Measurements from ENCODE around the gene DDX24.

DDX24 gene

DNA sequence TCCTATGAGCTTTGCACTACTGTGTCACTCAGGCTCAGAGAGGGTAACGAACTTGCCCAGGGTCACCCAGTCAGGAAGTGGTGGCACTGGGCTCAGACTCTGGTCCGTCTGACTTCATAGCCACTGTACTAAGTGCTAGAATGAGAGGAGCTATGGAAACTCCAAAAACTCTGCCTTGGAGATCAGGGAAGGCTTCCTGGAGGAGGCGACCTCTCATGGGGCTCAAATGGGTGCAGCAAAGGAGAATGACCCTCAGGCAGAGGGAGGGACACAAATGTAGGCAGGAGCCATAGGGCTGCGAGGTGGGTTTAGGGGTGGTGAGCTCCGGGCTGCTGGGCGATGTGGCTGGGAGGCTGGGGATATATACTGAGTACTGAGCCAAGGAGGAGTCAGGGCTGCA, 80.7 kb downstream of the DDX24 start:
- no peak overlapping the region for H3K4me3 ChIP-seq (ENCODE audit: insufficient read depth in 1 of 2, low read depth in 1 of 2, low read length in 2 of 2)
- H3K4ac ChIP-seq (ENCODE audit: low read depth in 1 of 2, low read length in 2 of 2): no peak overlapping the region
- no peak overlapping the region for H3K27ac ChIP-seq (ENCODE audit: low read length, poor library complexity, severe bottlenecking)
- no peak overlapping the region for H2AK5ac ChIP-seq (ENCODE audit: low read length, severe bottlenecking)
- no peak overlapping the region for H2BK15ac ChIP-seq (ENCODE audit: low read depth, poor library complexity, severe bottlenecking)
- H4K91ac ChIP-seq (ENCODE audit: low read length): no peak overlapping the region
- H2BK5ac ChIP-seq (ENCODE audit: low read depth, low read length, poor library complexity, severe bottlenecking): no peak overlapping the region
- H2AFZ ChIP-seq (ENCODE audit: low read depth, low read length): no peak overlapping the region
- no peak overlapping the region for H3K4me2 ChIP-seq (ENCODE audit: low read length, poor library complexity, severe bottlenecking)
- no peak overlapping the region for H3K14ac ChIP-seq (ENCODE audit: low read length in 2 of 2)
- DNase-seq: no peak
- H2BK120ac ChIP-seq (ENCODE audit: low read depth, low read length): no peak overlapping the region
- H3K27me3 ChIP-seq (ENCODE audit: control insufficient read depth in 1 of 2, insufficient read depth in 1 of 2, low read length in 2 of 2): peaks cover 18 to 58% of the 10 kb centered on the region in 2 experiments
- peaks cover 7% of the 10 kb centered on the region for H3K4me1 ChIP-seq (ENCODE audit: control insufficient read depth, insufficient read depth, low read depth, low read length)
- H4K8ac ChIP-seq (ENCODE audit: low read length): no peak overlapping the region
- no peak overlapping the region for H3K18ac ChIP-seq (ENCODE audit: low read depth in 1 of 2, low read length in 2 of 2)
- H3K9me3 ChIP-seq (ENCODE audit: control insufficient read depth, low read length): no peaks in the 10 kb centered on the region
- no peak overlapping the region for H2BK12ac ChIP-seq (ENCODE audit: low read length in 2 of 2)
- WGBS: 72% methylated on average over 6 of the region's 6 CpGs
- H3K23ac ChIP-seq (ENCODE audit: low read length in 2 of 2): no peak overlapping the region
- H3K79me1 ChIP-seq (replicated peaks; ENCODE audit: low read length, poor library complexity, severe bottlenecking): no peaks in the 10 kb centered on the region
- no peak overlapping the region for H3K9ac ChIP-seq (ENCODE audit: low read length)
- H3K36me3 ChIP-seq (ENCODE audit: control insufficient read depth in 1 of 2, insufficient read depth in 2 of 2, low read depth in 1 of 2, low read length in 2 of 2): no peaks in the 10 kb centered on the region

DNA sequence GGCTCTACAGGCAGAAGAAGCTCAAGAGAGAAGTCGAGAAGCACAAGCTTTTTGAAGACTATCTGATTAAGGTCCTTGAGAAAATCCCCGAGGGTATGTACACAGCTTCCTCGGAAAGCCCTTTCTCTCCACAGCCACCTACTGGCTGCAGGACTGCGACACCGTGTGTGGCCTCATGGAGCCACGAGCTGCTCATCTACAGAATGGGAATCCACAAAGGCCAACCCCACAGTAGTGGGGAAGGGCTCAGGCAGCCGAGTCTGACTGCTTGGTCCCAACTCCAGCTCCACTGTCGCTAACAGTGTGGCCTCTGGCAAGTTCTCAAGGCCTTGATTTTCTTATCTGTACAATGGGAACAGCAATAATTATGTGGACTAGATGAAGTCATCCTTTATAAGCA, 81.4 kb downstream of the DDX24 start:
- Histone ChIP-seq H3K14ac (ENCODE audit: low read length in 2 of 2) (no peak overlapping the region), H2BK120ac (ENCODE audit: low read depth, low read length) (no peak overlapping the region), H2BK5ac (ENCODE audit: low read depth, low read length, poor library complexity, severe bottlenecking) (no peak overlapping the region), H2AFZ (ENCODE audit: low read depth, low read length) (no peak overlapping the region), H3K9ac (ENCODE audit: low read length) (no peak overlapping the region), H3K36me3 (ENCODE audit: control insufficient read depth in 1 of 2, insufficient read depth in 2 of 2, low read depth in 1 of 2, low read length in 2 of 2) (no peaks in the 10 kb centered on the region), H2BK12ac (ENCODE audit: low read length in 2 of 2) (no peak overlapping the region), H3K9me3 (ENCODE audit: control insufficient read depth, low read length) (no peaks in the 10 kb centered on the region), H4K91ac (ENCODE audit: low read length) (no peak overlapping the region), H3K4me2 (ENCODE audit: low read length, poor library complexity, severe bottlenecking) (no peak overlapping the region), H3K4ac (ENCODE audit: low read depth in 1 of 2, low read length in 2 of 2) (no peak overlapping the region), H2AK5ac (ENCODE audit: low read length, severe bottlenecking) (no peak overlapping the region), H2BK15ac (ENCODE audit: low read depth, poor library complexity, severe bottlenecking) (no peak overlapping the region), H3K27ac (ENCODE audit: low read length, poor library complexity, severe bottlenecking) (no peak overlapping the region), H3K23ac (ENCODE audit: low read length in 2 of 2) (no peak overlapping the region), H3K4me3 (ENCODE audit: insufficient read depth in 1 of 2, low read depth in 1 of 2, low read length in 2 of 2) (no peak overlapping the region), H3K4me1 (ENCODE audit: control insufficient read depth, insufficient read depth, low read depth, low read length) (peaks cover 14% of the 10 kb centered on the region), H3K79me1 (replicated peaks; ENCODE audit: low read length, poor library complexity, severe bottlenecking) (no peaks in the 10 kb centered on the region), H4K8ac (ENCODE audit: low read length) (no peak overlapping the region), H3K27me3 (ENCODE audit: control insufficient read depth in 1 of 2, insufficient read depth in 1 of 2, low read length in 2 of 2) (peaks cover 11 to 52% of the 10 kb centered on the region in 2 experiments), H3K18ac (ENCODE audit: low read depth in 1 of 2, low read length in 2 of 2) (no peak overlapping the region)
- DNase-seq: no peak
- WGBS: 82% methylated on average over 8 of the region's 8 CpGs

DNA sequence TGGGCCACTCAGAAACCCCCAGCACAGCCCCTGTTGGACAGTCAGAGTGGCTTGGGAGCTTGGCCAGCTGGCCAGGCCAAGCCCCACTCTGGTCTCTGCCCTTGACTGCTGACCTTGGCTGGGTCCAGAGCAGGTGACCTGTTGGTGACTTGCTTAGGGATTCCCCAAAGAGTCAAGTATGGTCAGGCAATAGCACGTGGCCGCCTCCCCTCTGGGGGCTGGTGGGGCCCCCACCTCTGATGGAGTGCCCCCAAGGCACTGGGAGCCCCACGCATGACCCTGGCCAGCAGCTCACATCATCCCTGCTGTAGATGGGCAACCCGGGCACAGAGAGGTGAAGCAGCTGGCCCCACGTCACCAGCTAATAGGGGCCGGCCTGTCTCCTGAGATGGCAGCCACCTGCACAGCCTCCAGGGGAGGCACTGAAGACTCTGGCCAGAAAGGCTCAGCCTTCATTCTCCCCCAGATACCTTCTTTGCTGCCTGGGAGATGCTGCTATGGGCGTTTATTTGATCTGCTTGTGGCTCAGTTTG, 82.1 kb downstream of the DDX24 start:
- Histone ChIP-seq H2BK120ac (ENCODE audit: low read depth, low read length) (no peak overlapping the region), H3K18ac (ENCODE audit: low read depth in 1 of 2, low read length in 2 of 2) (no peak overlapping the region), H3K4ac (ENCODE audit: low read depth in 1 of 2, low read length in 2 of 2) (no peak overlapping the region), H4K91ac (ENCODE audit: low read length) (no peak overlapping the region), H3K4me3 (ENCODE audit: insufficient read depth in 1 of 2, low read depth in 1 of 2, low read length in 2 of 2) (no peak overlapping the region), H3K4me1 (ENCODE audit: control insufficient read depth, insufficient read depth, low read depth, low read length) (peaks cover 12% of the 10 kb centered on the region), H2AFZ (ENCODE audit: low read depth, low read length) (no peak overlapping the region), H3K79me1 (replicated peaks; ENCODE audit: low read length, poor library complexity, severe bottlenecking) (no peaks in the 10 kb centered on the region), H3K14ac (ENCODE audit: low read length in 2 of 2) (no peak overlapping the region), H2AK5ac (ENCODE audit: low read length, severe bottlenecking) (no peak overlapping the region), H3K9me3 (ENCODE audit: control insufficient read depth, low read length) (no peaks in the 10 kb centered on the region), H3K27ac (ENCODE audit: low read length, poor library complexity, severe bottlenecking) (no peak overlapping the region), H3K27me3 (ENCODE audit: control insufficient read depth in 1 of 2, insufficient read depth in 1 of 2, low read length in 2 of 2) (peaks cover 11 to 45% of the 10 kb centered on the region in 2 experiments), H3K9ac (ENCODE audit: low read length) (no peak overlapping the region), H2BK15ac (ENCODE audit: low read depth, poor library complexity, severe bottlenecking) (no peak overlapping the region), H3K4me2 (ENCODE audit: low read length, poor library complexity, severe bottlenecking) (no peak overlapping the region), H3K23ac (ENCODE audit: low read length in 2 of 2) (no peak overlapping the region), H2BK5ac (ENCODE audit: low read depth, low read length, poor library complexity, severe bottlenecking) (no peak overlapping the region), H4K8ac (ENCODE audit: low read length) (no peak overlapping the region), H2BK12ac (ENCODE audit: low read length in 2 of 2) (no peak overlapping the region), H3K36me3 (ENCODE audit: control insufficient read depth in 1 of 2, insufficient read depth in 2 of 2, low read depth in 1 of 2, low read length in 2 of 2) (no peaks in the 10 kb centered on the region)
- 82% methylated on average over 7 of the region's 7 CpGs for WGBS
- no peak for DNase-seq
